Suprapubic skin (tissue), 3 donors: Measurements from ENCODE around the gene SPATA9.

Source experiments
- POLR2AphosphoS5 ChIP-seq, 3 donors: sonication (generic); formaldehyde crosslinking; IDR thresholded peaks; one replicate each; pipeline ENCODE4 v1.6.1; 2017; ENCODE audit warnings: antibody characterized with exemption in 3 of 3
- TF ChIP-seq, protein P1 (sequence below), 2 donors: fragments of 200-600 bp in 1 of 2; fragments of 450-650 bp in 1 of 2; sonication (generic) in 1 of 2; IDR thresholded peaks; one replicate each; pipeline ENCODE4 v1.5.1; 2016 to 2019; ENCODE audit warnings: antibody characterized with exemption in 2 of 2, mild to moderate bottlenecking in 1 of 2, moderate library complexity in 1 of 2

DNA sequence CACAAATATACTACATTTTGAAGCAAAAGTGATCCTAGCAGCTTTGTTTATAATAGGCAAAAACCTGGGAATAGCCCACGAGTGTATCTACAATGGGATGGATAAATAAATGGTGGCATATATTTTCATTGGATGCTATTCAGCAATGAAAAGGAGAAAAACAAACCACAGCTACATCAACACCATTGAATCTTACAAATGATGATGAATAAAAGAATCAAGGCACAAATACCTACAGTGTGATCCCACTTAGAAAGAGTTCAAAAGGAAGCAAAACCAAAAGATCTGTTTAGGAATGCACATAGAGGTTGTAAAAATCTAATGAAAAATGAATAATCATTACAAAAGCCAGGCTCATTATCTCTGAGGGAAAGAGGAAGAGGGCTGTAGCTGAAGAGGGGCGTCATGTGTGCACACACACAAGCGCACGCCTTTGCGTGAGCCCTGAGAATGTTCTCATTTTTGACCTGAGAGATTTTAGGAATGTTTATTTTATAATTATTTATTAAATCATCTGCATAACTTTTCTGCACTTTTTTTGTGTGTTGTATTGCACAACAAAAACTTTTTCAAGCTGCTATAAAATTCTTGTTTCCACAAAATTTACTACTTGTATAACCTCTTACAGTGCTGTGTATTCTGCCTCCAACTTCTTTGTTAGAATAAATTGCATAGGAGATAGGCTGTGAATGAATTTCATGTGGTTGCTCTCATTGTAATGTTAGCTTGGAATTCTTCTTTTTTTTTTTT is 42.5 kb upstream of the SPATA9 start:
- TF ChIP-seq, protein P1, sequence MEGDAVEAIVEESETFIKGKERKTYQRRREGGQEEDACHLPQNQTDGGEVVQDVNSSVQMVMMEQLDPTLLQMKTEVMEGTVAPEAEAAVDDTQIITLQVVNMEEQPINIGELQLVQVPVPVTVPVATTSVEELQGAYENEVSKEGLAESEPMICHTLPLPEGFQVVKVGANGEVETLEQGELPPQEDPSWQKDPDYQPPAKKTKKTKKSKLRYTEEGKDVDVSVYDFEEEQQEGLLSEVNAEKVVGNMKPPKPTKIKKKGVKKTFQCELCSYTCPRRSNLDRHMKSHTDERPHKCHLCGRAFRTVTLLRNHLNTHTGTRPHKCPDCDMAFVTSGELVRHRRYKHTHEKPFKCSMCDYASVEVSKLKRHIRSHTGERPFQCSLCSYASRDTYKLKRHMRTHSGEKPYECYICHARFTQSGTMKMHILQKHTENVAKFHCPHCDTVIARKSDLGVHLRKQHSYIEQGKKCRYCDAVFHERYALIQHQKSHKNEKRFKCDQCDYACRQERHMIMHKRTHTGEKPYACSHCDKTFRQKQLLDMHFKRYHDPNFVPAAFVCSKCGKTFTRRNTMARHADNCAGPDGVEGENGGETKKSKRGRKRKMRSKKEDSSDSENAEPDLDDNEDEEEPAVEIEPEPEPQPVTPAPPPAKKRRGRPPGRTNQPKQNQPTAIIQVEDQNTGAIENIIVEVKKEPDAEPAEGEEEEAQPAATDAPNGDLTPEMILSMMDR (IDR thresholded peaks at IDR 0.05) = no peak
- no peak for TF ChIP-seq POLR2AphosphoS5 (IDR thresholded peaks at IDR 0.05)
